GM10847 (cell line): ENCODE results near the gene NTMT1.

Experiments
- POLR2A ChIP-seq: IDR thresholded peaks from 2 replicates; pipeline ENCODE4 v1.6.1; 2011; ENCODE audit not compliant: insufficient read length; ENCODE audit errors: extremely low read depth

NTMT1 gene

DNA sequence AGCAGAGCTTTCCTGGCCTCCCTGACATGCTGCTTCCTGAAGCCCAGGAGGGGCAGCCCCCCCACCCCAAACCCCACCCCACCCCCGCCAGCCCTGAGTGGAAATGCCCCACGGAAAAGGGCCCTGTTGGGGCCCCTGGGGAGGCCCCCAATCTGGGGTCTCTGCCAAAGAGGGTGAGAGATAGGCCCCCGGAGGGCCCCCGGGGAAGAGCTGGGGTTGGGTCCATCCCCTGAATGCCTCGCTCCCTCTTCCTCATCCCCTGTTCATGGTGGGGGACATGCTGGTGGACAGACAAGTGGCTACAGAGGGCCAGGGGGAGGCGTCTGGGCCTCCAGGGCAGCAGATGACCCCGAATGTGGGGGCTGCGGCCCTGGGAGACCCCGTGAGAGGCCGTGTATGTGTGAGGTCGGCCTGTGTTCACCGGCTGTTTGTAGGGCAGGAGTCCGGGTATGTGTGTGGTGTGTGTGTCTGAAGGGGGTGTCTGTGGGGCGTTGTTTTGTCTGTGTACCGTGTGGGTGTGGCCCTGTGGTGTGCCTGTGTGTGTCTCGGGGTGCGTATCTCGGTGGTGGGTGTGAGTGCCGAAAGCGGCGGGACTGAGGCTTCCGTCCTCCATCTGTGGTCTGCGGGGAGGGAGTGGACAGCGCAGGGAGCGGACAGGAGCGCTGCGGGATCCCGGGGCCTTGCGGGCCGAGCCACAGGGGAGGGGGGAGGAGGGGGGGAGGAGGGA lies 16.3 kb upstream of the NTMT1 start:
- TF ChIP-seq POLR2A = no peak

DNA sequence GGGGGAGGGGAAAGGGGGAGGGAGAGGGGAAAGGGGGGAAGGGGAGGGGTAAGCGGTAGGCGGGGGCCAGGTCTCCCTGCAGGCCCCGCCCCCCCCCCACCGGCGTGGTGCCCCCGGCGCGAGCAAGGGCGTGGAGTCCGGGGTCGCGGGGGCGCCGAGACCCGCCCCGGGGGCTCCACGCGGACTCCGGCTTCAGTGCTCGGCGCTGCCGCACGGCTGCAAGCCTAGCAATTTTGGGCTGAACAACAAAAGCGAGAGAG lies 15.8 kb upstream of the NTMT1 start:
- TF ChIP-seq POLR2A = no peak

DNA sequence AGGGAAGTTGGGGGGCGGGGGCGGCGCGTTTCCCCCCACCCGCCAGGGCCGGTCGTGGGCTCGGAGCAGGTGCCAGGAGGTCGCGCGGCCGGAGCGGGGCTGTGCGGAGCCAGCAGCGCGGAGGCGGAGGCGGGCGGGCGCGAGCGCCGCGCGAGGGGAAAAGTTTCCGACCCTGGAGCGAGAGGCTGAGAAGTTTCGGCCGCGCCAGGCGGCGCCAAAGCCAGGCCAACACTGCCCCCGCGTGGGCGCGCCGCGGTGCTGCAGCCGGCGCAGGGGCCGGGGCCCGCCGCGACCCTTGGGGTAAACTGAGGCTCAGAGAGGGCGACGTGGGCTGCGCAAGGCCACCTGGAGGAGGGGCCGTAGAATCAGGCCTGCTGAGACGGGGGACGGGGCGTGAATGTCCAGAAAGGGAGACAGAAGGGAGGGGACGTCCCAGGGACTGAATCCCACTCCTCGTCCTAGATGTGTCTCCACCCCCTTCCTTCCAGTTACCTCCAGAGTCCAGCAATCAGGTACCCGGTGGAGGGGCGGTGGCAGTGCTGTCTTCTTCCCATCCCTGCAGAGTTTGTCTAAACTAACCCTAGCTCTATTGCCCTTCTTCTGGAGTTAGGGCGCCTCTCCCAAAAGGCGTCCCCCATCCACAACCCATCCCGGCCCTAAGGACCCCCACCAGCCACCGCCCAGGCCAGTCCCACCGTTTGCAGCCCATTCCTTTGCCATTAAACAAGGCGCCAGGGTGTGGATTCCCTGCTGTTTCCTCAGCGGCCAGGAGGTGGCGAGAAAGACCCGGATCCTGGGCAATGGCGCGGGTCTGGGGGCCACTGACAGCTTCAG lies 15.3 kb upstream of the NTMT1 start:
- TF ChIP-seq POLR2A = no peak

DNA sequence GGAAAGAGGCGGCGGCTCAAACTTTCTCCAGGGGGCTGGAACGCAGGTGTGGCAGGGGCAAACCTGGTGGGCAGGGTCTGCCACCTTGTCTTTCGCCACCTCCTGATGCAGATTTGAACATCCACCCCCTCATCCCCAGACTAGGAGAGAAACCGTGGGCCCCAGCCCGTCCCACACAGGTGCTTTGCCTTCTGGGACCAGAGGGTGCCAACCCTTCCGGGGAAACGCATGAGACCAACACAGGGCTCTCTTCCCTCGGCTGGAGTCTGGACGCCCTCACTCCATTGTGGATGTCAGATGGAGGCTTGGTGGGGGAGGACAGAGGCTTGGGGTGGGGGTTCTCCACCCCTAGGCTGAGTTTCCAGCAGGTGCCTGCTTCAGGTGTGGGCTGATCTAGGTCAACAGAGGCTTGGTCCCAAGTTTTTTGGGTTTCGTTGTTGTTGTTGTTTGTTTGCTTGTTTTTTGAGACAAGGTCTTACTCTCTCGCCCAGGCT lies 14.6 kb upstream of the NTMT1 start:
- no peak for TF ChIP-seq POLR2A

DNA sequence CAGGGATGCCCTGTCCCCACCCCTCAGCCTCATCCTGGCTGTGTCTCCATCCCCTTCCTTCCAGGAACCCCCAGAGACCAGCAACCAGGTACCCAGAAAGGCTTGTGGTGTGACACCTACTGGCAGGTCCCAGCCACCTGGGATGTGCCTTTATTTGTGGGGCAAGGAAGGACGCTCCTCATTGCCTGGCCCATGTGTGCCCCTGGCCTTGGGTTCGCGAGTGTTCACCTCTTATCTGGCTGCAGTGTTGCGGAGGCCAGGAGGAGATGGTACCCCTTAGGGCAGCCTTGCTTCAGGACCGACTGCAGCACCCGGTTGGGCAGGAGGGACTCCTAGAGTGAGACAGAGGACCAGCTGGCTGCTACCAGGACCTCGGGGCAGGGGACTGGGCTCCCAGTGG lies 13.8 kb upstream of the NTMT1 start:
- TF ChIP-seq POLR2A = no peak

DNA sequence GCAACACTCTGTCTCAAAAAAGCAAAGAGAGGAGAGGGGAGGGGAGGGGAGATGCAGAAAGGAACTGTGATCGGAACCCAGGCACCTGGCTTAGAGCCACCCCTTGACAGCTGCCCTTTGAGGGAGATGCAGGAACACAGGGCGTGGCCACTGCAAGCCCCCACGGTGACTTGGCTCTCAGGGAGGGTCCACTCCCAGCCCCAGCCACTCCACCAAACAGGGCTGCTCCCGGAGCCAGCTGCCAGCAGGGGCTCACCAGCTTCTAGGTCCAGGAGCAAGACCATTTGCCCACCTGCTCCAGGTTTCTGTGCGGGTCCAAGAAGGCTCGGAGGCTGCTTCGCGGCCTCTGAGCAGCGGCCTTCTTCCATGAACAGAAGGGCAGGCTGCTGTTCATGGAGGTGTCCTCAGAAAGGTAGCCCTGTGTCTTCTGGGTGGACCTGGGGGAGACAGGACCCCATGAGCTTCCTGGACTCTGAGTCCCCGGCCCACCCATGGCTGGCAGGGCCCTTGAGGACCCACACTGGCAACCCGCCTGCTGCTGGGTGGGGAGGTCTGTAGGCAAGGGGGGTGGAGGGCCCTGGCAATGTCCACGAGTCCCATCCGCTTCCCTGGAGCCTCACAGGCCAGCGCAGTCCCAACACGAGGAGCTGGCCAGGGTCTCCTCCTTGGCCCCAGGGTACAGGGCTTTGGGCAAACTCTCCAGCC lies 13.0 kb upstream of the NTMT1 start:
- TF ChIP-seq POLR2A = no peak

DNA sequence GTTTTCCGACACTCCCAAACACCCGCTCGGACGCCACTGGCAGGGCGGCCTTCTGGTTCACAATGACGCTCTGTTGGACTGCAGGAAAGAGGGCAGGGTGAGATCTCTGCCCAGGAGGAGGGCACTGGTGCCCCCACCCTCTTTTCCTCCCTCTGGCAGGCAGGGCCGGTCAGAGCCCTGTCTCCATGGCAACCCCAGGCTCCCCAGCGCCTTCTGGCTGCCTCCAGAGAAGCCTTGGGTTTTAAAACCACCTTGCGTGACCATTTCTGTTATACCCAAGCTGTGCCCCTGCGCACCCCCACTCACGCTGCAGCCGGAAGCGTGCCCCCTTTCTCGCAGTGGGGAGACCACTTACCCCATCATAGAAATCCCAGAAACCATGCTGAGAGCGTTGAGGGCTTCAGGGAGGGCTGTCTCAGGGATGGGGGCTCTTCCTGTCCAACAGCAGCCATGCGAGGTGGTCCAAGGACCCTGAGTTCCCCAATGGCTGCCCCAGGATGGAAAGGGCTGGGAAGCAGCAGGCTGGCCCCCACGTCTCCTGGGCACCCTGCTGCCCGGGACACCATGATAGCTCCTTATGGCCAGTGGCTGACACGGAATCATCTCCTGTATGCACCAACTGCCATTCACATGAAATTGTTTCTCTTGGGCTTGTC lies 12.3 kb upstream of the NTMT1 start:
- no peak for TF ChIP-seq POLR2A

DNA sequence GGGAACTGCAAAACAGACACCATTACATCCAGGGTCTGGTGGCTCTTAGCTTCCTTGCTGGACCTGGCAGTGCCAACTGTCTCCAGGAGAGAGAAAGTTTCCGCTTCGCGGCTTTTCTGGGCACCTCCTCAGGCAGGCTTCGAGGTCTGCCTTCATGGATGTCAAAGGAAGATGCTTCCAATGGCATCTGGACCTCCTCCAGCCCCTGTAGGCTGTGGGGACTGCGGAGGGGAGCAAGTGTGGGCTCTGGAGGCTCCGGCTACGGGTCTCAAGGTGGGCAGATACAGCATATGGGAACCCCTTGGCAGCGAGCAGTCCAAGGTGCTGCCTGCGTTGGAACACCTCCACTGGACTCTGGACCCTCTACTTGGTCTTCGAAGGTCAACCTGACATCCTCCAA lies 11.0 kb upstream of the NTMT1 start:
- TF ChIP-seq POLR2A = no peak

DNA sequence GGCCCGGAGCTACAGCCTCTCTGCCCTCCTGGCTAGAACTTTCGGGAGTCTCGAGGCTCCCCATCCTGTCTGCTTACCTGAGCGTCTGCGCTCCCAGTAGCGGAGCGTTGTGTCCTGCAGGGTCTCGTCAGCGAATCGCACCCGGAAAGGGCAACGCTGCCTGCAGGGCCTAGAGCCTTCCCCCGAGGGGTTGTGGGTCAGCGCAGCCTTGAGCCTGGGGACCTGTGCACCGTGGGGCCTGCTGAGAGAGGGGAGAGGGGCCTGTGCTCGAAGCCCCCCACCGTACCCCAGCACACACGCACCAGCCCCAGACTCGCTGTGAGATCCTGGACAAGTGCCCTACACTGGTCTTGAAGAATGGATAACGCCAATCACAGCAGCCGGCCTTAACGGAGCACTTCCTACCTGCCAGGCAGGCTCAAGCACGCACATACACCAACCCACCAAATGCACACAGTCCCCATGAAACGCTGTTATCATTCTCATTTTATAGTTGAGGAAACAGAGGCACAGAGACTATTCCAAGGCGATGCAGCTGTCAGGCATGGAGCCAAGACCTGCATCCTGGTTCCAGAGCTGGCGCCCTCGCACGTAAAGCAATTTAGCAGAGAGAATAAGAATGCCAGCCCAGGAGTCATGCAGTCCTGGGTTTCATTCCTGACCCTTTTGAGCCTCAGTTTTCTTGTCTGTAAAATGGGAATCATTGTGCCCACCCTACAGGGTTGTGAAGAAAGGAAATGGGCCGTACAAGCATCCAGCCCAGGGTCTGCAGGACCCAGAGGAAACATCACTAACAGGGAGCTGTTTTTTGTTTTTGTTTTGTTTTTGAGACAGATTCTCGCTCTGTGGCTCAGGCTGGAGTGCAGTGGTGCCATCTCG lies 10.3 kb upstream of the NTMT1 start:
- TF ChIP-seq POLR2A = no peak

DNA sequence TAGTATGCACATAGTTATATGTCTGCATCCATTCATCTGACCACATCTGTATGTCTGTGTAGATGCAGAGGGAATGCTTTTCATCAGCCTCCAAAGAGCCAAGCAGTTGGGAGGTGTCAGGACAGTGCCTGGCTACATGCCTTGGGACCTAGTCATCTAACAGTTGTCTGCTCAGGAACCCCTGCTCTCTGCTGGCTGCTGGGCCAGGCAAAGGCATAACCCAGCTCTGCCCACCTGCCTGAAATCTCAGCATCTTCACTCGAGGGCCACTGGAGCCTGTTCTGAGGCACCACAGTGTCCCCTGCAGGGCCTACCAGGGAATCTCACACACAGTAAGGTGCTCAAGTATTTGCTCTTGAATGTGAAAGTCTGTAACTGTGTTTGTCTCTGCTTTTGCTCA lies 8.8 kb upstream of the NTMT1 start:
- no peak for TF ChIP-seq POLR2A

DNA sequence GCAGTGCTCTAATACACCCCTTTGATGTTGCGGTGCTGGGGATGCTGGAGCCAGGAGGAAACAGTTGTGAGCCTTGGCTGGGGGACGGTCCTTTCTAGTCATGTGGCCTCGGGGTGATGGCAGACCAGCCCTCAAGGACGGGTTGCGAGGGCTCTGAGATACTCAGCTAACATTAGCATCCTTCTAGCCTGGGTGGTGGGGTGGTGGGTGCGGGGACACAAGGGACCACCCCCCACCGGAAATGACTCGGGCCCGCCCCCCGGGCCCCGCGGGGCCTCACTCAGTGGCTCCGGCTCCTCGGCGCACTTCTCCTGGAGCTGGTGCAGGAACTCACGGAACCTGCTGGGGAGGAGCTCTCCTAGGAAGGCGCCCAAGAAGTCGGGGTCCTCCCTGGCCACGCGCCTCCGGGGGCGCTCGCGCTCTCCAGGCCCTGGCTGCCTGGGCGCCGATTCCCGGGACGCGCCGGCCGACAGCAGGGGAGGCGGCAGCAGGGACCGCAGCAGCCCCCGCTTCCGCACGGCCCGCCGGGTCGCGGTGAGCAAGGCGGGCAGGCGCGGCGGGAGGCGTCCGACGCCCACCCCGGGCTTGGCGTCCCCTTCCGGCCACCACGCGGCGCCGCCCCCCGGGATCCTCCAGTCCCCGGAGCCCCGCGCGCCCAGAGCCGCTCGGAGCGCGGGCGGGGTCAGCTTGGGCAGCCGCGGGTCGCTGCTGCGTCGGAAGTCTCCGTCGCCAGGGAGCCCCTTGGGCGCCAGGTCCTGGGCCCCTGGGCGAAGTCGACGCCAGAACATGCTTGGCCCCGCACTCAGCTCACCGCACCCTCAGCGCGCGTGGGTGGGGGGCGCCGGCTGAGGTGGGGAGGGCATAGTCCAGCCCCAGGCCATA lies 5.9 kb upstream of the NTMT1 start:
- TF ChIP-seq POLR2A = no peak

DNA sequence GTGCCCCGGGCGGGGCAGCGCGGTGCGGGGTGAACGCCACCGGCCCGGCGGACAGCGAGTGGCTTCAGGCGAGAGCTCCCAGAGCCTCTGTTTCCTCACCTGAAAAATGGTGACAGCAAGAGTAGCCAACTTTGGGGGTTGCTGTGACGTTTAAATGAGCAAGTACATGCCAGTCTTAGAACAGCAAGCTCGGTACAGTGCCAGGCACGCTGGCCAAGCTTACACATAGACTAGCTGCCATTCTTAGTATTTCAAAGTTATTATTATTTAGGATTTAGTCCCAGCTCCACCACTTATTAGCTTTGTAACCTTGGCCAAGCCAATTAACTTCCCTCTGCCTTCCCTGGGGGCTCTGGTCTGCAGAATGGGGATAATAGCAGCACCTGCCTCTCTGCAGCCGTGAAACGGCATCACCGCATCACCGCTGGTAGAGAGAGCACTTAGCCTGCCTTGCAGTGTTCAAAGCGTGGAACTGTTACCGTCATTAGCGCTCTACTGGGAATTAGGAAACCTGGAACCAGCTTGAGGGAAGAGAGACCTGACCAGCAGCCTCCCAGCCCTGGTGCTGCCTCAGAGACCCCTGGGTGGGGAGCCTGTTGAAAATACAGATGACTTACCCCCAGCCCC lies 5.2 kb upstream of the NTMT1 start, which contains the start of gene C9orf50:
Gene C9orf50, minus strand, starts transcription at position 433 of the 627 bp plus-strand sequence. CDS start 527 bp downstream, outside the sequence.
- TF ChIP-seq POLR2A = no peak

DNA sequence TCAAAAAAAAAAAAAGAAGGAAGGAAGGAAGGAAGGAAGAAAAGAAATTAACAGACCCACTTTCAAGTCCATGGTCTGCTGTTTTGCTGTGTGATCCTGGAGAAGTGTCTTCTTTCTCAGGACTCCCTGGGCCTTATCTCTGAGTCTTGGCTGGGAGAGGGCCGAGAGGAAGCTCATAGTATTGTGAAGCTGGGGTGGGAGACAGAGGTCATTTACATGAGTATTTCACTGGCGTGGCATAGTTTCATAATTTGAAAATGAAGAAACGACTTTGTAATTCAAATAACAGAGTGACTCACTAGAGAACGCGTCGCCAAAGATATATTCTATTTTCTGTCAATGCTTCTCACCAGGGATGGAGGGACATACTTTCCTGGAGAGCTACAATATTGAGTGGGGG lies 2.6 kb upstream of the NTMT1 start:
- no peak for TF ChIP-seq POLR2A

DNA sequence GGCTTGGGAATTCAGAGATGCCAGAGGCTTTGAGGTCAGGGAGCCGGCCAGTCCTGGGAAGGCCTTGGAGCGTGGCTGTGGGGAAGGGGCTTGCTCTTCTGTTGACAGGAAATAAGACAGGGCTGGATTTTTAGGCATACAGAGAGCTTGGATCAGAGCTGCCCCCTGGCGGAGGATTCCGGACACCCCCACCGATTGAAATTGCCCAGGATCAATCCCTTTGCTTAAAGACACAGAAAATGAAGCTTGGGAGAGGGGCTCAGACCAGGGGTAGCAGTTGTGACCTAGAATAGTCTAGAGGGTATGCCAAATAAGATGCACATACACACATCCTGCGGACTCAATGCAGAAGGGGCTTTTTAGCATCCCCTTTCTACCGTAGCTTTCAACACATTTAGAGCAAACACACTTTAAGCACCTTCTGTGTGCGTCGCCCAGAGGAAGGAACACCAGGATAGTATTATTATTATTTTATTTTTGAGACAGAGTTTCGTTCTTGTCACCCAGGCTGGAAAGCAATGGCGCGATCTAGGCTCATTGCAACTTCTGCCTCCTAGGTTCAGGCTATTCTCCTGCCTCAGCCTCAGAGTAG lies 1.7 kb upstream of the NTMT1 start:
- no peak for TF ChIP-seq POLR2A
